Right kidney (tissue), 1 donor: ENCODE results near the gene HOXD9.

Experiments
- DNase-seq: peaks from one replicate; pipeline ENCODE4 v3.0.0-alpha.2; 2016

HOXD9 gene

GRCh38 chr2:176097820-176098365 lies 24.6 kb upstream of the HOXD9 start:
- DNase-seq = no peak

GRCh38 chr2:176098366-176099158 lies 24.0 kb upstream of the HOXD9 start:
- DNase-seq = peak; percentile 79

DNA sequence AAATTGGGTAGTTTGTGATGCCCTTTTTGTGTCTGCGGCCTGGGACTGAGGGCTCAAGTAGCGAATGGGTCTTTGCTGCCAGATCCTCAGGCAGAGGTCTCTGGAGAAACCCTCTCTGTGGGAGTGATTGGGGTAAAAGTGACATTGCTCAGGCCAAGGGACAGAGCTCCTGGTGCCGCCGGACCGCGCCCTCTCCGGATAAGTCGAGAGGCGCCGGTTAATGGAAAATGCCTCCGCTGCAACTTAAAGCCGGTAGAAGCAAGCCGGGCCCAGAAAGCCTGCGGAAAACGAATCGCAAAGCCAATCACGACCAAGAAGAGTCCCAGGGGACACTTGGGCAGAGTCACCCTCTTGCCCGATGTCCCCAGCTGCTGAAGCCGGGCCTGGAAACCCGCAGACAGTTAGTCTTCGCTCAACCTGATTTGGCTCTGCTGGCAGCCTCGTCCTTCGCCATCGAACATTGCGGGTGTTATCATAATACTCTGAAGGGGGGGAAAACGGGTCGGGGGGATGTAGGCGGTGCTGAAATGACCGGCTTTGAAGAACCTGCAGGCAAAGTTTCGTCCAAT lies 23.3 kb upstream of the HOXD9 start:
- DNase-seq = no peak

DNA sequence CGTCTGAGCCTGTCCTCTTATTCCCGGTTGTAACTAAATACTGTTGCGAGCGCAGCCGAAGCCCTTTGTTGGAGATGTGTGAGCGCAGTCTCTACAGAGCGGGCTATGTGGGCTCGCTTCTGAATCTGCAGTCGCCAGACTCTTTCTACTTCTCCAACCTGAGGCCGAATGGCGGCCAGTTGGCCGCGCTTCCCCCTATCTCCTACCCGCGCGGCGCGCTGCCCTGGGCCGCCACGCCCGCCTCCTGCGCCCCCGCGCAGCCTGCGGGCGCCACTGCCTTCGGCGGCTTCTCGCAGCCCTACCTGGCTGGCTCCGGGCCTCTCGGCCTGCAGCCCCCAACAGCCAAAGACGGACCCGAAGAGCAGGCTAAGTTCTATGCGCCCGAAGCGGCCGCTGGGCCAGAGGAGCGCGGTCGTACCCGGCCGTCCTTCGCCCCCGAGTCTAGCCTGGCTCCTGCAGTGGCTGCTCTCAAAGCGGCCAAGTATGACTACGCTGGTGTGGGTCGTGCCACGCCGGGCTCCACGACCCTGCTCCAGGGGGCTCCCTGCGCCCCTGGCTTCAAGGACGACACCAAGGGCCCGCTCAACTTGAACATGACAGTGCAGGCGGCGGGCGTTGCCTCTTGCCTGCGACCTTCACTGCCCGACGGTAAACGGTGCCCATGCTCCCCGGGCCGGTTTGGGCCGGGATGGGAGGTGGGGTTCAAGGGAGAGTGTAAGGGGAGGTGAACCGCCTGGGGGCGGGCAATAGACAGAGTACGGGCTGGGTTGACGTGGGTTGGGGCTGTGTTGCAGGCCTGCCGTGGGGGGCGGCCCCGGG lies 22.6 kb upstream of the HOXD9 start, which contains the start of gene HOXD12:
Gene HOXD12 (plus strand): TSS at position 68 of the 819 bp plus-strand sequence. CDS start 7 bp downstream, at position 75.
- DNase-seq = peak; percentile 84

DNA sequence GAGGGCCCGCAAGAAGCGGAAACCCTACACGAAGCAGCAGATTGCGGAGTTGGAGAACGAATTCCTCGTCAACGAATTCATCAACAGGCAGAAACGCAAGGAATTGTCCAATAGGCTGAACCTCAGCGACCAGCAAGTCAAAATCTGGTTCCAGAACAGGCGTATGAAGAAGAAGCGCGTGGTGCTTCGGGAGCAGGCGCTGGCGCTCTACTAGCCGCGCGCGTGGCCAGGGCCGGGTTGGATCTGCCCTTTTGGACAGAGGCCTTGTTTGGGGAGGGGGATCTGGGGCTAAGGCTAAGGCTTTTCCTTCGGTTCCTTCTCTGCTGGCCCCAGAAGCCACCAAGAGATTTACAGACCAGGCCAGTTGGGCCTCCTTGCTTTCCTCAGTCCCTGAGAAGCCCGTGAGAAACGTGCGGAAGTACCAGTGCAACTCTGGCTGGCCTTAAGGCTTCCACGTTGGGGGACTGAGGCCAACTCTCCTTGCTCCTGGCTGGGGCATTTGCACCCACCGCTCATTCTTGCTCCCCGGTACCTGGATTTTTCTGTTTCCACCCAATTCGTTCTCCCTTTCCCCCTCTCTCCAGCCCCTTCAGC lies 21.9 kb upstream of the HOXD9 start:
- DNase-seq = no peak

DNA sequence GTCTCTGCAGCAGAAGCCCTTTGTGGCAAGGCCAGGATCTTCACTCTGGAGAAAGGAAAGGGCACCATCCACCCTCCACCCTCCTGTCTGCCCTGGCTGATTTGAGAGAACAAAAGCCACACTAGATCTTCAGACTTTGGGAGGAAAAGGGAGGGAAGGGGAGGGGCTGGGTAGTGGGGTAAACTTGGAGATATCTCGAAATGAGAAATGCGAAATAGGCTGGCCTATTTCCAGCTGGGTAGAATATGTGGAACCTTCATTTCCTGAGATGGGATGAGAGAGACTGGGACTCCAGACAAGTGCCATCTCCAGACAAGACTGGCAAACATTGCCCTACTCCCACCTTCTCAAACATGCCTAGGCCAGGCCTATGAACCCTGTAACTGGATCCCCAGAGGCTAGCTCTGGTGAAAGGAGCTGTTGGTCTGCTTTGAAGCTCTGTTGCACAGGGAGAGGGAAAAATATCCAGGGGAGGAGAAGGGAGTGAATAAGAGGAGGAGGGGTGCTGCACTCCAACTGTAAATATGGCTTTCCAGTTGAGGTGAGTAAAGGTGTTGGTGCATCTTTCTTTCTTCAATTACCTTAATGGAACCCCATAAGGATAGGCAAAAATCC lies 21.2 kb upstream of the HOXD9 start:
- no peak for DNase-seq

DNA sequence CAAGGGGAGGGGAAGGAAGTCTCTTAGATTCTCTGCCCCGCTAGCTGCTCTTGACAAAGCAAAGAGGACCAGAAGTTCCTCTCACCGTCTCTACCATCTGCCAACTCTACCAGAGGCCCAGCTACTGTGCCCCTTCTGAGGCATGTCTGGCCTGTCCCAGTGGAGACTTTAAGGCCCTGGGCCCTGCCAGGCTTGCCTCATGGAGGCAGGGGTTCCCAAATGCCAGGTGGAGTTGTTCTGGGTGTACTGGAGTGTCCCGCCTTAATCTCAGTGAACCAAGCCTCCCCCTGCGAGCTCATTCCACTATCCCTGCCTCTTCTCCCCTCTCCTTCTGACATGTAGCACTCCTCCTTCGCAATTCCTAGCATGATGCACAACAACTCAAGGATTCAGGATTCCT lies 20.7 kb upstream of the HOXD9 start:
- DNase-seq = no peak

DNA sequence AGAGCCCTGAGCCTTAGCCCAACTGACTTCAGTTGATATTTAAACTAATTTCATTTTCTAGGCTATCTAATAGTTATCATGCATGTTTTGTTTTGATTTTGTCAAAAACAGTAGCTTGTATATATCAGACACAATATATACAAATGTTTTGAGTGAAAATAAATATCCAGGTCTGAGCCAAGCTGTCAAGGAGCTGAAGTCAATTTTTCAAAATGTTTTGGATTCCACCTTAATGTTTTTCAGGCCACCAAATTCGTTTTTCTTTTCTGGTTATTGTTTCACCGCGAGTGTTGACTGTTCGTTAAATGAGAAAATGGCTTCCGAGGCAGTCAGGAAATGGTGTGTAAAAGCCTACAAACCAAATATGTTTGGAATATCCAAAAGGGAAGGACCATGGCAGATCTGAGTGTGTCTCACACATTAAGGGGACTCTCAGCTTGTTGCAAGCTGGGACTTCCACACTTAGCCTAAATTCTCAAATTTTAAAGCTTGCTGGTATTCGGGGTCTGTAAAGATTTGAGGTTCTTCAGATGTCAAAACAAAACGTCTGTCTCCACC lies 20.1 kb upstream of the HOXD9 start:
- no peak for DNase-seq

DNA sequence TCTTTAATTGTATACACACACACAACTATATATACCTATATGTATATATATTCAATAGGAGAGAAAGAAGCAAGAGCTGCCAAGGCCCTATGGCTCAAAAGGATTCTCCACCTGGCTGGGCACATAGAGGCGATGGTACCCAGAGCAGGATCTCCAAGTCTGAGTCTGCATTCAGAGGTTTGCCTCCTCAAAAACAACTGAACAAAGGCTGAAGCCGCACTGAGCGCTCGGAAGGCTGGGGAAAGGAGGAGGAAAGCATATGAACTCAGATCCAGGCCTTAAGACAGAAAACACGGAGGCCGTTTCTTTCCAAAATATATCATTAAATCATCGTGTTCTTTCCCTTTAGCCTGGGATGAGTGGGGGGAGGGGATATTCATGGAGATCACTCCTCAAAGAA lies 19.3 kb upstream of the HOXD9 start:
- no peak for DNase-seq

- DNase-seq = no peak
Observed at GRCh38 chr2:176103742-176104315, 18.7 kb upstream of the HOXD9 start.

DNA sequence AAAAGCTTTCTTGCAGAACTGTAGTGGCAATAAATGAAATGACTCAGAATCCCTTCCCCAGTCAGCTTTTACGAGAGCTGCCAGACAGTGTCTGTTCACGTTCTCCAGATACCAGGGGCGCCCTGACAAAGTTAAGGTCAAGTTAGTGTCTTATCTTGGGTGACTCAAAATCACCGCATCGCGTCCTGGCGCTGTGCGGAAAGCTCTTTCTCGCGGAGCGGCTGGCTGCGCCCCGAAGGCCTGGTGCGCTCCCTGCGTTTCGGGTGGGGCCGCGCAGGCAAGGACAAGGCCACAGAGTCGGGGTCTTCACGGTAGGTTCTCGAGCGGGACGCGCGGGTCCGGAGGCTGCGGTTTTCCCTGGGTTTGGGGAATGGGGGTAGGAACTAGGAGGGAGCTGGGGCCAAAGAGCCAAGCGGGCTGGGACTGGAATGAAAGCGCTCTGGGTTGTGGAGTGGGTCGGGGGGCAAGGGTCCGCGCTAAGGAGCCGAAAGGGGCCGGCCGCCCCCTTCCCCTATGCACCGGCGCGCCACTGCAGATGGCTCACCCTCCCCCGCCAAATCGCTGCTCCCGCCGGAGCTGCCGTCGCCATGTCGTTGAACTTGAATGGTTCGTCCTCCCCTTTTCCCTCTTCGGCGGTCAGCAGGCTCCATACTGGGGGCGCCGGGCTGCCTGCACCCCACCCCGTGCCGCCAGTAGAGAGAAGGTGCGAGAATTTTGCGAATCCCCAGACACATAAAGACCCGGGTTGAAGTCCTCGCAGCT lies 18.0 kb upstream of the HOXD9 start:
- DNase-seq = peak; percentile 92

GRCh38 chr2:176105078-176105729 lies 17.3 kb upstream of the HOXD9 start:
- no peak for DNase-seq

DNA sequence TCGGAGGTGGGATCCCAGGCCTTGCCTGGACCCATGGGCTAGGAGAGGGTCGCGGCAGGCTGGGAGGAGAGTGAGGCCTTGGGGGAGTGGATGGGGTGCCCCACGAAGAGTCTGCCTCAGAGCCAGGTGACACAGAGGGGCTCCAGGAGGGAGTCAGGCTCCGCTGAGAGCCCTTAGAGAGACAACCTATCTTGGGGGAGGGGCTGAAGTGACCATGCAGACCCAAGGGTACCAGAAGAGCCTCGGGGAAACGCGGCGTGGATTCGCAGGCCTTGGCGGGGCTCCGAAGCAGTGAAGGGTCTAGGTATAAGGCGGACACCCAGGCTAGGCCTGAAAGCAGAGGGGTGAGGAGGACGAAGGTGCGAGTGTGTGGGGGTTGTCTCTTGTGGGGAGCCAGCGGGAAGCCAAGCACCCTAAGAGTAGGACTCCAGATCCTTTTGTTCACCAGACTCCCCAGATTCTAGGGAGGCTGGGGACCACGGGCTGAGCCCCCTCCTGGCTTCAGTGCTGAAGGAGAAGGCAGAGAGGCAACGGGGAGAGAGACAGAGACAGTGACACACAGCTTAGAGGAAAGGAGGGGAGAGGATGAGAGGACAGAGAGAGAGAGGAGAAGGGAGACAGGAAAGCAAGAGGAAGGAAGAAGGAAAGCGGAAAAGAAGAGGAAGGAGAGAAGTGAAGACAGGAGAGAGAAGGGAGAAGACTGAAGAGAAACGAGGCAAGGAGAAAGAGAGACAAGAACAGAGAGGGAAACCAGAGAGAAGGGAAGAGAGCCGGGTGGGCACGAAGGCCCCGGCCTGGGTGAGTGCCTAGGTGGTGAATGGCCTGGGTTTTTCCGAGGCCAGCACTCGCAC lies 16.6 kb upstream of the HOXD9 start:
- DNase-seq = no peak

DNA sequence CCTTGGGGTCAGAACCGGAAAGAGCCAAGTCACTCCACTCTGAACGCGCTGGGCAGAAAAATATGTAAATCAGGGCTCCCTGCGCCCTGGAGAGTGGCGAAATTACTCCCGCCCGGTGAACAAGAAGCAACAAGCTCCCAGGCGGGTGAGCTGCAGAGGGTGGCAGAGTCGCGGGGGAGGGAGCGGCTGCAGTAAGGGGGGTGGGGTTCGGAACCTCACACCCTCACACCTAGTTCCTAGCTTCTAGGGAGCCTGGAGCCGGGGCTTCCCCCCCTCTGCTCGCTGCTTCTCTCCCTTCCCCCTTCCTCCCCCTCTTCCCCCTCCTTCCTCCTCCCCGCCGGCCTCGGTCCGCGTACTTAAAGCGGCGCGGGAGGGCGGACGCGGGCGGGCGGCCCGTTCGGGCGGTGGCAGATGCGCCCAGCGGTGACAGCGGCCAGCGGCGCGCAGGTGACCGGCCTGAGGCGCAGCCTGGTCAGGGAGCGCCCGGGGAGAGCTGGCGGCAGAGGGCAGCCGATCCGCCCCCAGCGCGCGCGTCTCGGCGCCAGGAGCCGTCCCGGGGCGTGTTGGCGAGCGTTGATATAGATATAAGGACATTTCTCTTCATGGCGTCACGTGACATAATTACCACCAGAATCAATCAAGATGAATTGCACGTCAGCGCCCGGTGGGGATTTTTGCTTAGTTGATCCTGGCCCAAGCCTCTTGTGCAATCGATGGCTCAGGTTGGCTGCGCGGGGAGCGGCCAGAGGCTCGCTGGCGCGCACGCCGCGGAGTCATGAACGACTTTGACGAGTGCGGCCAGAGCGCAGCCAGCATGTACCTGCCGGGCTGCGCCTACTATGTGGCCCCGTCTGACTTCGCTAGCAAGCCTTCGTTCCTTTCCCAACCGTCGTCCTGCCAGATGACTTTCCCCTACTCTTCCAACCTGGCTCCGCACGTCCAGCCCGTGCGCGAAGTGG lies 15.7 kb upstream of the HOXD9 start, which contains the start of gene HOXD11:
Gene HOXD11 (plus strand): TSS at position 700 of the 959 bp plus-strand sequence. CDS start 76 bp downstream, at position 776.
- DNase-seq = peak; percentile 90

- no peak for DNase-seq
Observed at GRCh38 chr2:176107731-176108181, 14.8 kb upstream of the HOXD9 start.

DNA sequence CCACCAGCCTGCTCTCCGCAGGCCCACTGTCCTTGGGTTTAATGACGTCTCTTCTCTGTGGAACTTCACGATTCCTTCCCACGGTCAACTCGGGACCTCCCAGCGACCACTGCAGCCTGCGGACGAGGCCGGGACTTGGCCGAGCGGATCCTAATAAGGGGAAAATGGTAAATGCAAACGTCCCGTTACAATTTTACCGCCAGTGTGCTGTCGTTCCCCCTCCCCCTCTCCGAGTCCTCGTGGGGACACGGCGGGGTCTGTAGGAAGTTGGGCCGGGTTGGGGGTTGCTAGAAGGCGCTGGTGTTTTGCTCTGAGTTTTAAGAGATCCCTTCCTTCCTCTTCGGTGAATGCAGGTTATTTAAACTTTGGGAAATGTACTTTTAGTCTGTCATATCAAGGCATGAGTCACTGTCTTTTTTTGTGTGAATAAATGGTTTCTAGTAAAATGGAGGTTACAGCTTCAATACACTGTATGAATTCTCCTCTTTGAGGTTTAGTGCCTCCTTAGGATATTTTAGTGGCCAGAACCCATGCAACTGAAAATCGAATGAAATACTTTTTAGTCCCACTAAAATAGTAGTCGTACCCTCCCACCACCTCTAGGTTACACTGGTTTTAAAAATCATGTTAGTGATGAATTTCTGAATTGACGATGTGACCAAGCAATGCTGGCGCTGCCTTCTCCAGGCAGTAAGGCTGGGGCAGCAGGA lies 13.2 kb upstream of the HOXD9 start:
- DNase-seq = no peak

- DNase-seq = no peak
Observed at GRCh38 chr2:176109946-176110345, 12.6 kb upstream of the HOXD9 start.
